GM19463 (cell line): Measurements from ENCODE around the gene DPH7.
A peak's percentile ranks its signal among the peaks of the same experiment; 100 is the strongest.
"Not testable (repeated sequence)": the region's sequence is repeated elsewhere in the genome, so short reads cannot be mapped to it uniquely, and the experiment has no call there.

ENCODE experiments used
- ATAC-seq: cut with Tn5 transposase; IDR thresholded peaks from one replicate; pipeline ENCODE4 v1.9.1; 2021; ENCODE audit warnings: mild to moderate bottlenecking, moderate library complexity; ENCODE audit not compliant: unreplicated experiment

Gene DPH7

DNA sequence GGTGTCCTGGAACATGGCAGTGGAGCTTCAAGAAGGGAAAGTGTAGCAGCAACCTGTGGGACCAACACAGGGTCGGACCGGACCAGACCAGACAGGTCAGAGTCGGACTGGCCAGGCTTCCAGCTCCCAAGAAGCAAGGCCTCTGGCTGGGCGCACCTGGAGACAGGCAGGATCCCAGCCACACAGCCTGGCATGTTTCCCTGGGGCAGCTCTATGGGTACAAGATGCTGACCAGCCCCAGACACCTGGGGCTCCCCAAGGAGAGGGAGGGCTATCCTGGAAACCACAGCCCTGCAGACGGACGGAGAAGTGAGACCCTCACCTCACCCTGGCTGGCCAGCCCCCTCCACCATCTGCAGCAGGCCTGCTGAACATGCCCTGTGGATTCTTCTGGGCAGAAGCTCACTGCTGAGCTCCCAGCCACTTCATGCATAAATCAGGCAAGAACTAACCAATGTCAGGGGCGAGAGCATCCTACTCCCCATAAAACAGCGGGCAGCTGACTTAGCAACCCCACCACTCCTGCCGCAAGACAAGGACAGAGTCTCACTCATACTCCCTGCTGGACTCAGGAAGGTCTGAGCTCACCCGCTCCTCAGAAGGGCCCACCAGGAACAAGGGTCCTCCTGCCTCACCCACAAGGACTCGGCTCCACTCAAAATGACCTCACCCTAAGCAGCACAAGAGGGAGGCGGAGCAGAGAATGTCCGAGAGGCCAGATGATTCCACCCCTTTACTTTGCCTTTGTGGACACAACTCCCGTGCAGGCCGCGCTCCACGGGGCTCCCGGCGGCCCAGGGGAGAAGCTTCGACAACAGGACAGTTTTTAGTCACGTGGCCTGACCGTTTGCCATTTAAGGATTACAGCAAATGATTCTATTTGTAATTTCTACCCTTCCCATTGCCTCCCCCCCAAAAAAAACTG lies 2.9 kb upstream of the DPH7 start:
- no peak for ATAC-seq

DNA sequence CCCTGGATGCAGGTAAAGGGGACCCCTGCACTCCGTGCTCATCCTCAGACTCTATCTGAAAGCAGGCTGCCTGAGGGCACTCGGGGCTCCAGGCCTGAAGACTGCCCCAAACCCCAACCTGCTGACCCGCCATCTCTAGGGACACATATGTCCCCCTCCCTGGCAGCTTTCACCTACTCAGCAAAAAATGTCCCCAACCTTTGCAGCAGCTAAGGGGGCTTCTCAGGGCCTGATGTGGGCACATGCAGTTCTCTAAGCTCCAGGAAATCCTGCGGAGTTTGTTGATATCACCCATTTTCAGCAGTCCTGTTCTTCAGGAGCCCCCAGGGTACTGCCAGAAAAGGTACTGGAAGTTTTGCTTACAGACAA lies 2.2 kb upstream of the DPH7 start:
- no peak for ATAC-seq

DNA sequence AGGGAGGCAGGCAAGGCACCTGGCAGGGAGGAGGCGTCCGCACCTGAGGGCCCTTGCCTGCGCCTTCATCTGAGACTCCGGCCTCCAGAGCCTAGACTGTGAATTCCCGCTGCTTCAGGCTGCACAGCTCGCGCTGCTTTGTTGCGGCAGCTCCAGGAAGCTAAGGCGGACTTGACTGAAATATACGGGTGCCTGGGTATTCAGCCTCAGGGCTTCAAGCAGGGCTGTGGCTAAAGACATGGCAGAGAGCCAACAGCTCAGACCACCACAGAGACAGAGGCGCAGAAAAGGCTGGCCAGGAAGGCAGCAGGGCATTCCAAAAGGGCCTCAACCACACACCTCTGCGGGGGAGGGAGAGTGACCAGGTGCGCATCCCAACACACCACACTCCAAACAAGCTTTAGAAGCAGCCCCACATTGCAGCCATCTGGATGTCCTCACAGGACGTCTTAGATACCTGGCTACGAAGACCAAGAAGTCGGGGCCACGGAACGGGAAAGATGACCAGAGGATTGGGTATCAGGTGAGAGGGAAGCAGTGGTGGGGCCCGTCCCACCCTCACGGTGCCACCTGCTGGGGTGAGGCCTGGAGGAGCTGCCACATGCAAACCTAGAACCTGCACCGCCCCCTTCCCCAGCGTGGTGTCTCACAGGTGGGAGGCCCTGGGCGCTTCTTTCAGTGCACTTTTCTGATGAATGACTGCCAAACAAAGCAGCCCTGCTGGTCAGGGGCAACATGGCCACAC lies 1.7 kb upstream of the DPH7 start:
- ATAC-seq = no peak

DNA sequence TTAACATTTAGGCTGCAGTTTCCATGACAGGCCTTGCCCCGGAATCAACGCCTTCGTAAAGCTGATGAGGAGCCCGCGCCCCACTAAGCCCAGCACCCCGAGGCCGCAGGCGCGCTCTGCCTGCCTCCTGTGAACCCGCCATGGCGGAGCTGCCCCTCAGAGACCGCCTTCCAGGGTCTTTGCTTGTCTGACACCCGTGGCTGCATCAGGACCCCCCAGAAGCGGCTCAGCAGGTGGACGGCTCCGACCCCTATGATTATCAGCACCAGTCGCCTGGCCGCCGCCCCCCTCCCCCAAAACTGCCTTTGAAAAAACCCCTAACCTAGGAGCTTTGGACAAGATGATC lies 507 bp upstream of the DPH7 start:
- ATAC-seq = no peak

DNA sequence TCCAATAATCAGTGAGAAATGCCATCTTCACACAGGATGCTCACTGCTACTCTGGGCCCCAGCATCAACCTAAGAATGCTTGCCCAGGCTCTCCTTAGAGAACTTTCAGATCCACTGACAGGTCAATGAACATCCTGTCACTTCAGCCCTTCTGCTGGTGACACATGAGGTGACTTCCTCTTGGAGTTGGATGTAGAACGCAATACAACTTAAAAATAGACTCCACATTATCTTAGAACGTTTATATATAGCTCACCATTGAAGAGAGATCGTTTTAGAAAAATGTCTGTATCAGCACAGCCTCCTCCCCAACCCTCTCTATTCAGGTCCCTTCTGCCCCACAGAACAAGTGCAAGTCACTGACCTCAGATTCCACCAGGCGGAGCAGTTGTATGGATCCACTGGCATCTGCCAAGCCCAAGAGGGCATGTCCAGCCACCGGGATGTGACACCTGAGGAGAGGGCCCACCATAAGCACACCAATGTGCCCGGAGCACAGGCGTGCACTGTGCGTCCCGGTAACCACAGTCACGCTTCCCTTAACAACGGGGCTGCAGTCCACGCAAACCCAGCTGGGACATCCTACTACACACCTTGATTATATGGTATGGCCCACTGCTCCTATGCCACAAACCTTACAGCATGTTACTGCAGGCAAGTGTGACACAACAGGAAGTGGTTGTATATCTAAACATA lies 2.9 kb downstream of the DPH7 start:
- no peak for ATAC-seq

DNA sequence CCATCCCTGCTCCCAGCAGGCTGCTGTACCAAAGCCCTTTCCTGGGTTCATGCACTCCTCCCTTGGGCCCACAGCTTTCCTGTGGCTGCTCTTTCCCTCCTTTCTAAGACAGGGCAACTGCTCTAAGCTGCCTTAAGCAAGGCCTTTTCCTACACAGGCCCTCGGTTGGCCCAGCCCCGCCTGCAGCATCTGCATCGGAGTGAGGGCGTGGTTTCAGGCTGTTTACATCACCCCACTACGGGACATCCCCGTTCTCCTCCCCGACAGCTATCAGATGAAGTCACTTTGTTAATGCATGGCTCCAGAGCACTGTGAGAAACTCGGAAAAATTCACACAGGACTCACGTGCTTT lies 3.4 kb downstream of the DPH7 start:
- ATAC-seq = no peak

DNA sequence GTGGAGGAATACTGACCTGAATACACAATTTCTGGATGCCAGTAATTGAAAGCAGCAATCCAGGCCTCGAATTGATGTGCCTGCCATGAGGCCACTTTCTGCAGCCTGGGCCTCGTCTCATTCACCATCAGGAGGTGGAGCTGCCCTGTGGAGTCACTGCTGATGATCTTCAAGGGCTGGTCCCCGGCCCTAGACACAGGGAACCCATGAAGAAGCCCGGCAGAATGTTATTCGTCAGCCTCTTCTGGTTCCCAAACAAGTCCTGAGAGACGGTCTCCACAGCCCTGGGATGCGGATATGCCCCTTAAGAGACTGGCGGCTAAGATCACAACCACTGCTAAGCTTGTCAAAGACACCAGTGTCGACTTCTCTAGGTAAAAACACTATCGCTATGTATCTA lies 4.5 kb downstream of the DPH7 start:
- no peak for ATAC-seq

DNA sequence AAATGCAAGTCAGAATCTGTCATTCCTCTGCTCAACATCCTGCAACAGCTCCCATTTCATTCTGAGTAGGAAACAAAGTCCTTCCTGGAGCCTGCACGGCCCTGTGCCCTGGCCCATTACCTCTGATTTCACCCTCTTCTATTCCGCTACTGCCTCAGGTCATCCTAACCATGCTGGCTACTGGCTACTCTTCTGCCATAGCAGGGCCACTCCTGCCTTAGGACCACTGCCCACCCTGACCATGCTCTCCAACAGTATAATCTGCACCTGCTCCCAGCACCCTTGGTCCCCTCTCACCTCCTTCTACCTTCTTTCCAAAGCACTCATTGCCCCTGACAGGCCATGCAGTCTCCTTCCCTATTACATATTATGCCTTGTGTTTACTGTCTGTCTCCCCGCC lies 8.2 kb downstream of the DPH7 start:
- ATAC-seq = no peak

DNA sequence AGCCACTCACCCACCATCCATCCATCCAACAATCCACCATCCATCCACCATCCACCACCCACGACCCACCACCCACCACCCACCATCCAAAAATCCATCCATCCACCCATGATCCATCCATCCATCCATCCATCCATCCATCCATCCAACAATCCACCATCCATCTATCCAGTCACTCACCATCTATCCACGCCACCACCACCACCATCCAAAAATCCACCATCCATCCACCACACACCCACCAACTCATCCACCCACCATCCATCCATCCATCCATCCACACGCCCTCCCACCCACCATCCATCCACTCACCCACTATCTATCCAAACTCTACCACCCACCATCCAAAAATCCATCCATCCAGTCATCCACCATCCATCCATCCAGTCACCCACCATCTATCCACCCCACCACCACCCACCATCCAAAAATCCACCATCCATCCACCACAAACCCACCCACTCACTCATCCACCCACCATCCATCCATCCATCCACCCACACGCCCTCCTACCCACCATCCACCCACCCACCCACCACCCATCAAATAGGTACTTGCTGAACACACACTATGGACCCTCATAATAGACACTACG lies 9.0 kb downstream of the DPH7 start:
- no peak for ATAC-seq

DNA sequence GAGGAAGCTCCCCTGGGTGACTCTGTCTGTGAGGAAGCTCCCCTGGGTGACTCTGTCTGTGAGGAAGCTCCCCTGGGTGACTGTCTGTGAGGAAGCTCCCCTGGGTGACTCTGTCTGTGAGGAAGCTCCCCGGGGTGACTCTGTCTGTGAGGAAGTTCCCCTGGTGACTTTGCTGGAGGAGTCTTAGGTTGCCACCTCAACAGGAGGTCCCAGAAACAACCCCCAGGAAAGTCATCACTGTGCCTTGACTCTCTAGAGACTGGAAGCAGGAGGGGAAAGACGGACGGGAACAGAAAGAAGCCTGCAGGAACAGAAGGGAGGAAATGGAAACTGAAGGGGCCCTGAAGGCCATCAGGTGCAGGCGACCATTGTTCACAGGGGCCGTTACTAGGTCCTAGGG lies 10.3 kb downstream of the DPH7 start:
- ATAC-seq = not testable (repeated sequence)

DNA sequence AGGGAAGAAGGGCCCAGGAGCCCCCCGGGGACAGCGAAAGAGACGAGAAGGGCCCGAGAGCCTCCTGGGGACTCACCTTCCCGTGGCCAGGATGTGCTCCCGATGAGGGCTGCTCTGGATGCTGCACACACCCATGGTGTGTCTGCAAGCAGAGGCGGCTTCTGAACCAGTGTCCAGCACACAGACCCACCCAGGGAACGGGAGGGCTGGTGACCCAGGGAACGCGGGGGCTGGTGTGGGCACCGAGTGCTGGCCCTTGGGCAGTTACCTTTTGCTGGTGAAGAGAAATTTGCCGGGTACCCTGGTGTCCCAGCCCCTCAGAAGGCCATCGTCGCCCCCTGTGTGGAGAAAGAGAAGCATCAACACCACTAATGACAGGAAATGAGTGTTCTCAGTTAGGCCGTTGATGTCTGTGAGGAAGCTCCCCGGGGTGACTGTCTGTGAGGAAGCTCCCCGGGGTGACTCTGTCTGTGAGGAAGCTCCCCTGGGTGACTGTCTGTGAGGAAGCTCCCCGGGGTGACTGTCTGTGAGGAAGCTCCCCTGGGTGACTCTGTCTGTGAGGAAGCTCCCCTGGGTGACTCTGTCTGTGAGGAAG lies 13.8 kb downstream of the DPH7 start:
- no peak for ATAC-seq

DNA sequence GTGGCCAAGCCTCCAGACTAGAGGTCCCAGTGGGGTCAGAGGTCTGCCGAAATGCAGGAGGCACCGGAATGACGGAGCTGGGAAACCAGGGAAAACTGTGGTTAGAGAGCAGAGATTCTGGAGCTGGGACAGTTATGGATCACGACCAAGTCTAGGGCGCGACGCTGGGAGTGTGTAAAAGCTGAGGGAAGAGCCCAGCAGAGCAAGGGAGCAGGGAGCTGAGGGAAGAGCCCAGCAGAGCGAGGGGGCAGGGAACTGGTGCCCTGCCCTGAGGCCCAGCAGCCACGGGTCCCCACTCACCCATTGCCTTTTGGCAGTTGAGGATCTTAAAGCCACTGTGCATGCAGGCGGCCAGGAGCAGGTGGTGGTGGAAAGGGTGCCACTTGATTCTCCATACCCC lies 14.6 kb downstream of the DPH7 start:
- ATAC-seq = no peak

DNA sequence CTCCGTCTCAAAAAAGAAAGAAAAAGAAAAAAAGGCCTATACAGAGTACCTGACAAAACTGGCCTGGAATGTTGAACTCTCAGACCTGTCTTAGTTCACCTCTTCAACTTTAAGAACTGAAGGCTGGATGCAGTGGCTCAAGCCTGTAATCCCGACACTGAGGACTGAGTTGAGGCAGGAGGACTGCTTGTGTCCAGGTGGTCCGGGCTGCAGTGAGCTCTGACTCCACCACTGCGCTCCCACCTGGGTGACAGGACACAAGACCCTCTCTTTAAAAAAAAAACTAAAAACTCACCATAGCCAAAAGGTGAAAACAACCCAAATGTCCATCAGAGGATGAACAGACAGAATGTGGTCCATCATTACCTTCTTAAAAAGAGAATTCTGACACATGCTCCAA lies 20.6 kb downstream of the DPH7 start:
- ATAC-seq = no peak

DNA sequence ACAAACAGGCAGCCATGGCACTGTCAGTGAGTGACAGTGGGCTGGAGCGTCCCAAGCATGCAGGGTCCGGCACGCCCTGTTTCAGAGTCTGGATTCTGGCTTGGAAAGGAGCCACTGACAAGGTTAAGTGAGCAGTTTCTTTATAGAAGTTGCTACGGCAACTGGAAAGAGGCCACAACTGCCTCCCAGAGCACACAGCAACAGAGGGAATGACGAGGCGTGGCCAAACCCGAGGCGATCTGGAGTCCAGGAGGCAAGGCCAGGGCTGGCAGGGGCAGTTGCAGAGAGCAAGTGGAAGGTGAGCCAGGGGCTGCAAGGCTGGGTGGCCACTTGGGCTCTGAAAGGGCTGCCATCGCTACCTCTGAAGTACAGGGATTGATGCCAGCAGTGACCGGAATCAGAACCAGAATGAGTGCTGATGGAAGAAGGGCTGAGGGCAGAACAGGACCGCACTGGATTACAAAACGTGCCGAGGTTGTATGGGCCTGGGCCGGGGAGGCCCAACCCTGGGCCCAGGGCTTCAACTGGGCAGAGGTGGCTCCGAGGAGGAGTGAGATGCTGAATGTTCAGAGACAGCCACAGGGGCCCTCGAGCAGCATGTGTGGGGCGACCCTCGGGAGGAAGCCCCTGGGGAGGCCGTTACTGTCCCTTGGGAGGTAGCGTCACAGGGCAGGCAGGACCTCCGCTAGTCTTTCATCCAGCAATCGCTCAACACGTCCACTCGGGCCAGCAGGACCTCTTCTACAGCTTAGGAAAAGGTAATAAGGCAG lies 22.5 kb downstream of the DPH7 start:
- ATAC-seq = no peak

DNA sequence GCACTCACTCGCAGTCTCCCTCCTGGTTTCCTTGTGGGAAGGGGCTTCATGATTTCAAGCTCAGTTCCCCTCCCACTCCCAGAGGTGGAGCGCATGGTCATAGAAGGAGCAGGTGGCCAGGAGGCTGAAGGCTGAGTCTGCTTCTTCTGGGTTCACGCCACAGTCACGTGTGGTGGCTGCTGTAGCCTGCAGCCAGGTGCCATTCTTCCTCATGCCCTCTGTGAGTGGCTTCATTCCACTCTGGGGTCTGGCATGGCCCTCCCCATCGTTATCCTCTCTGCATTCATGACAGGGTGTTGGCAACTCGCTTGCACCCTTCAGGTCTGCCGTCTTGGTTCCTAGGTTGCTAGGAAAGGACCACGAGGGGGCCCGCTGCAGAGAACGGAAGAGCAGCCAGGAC lies 23.5 kb downstream of the DPH7 start:
- ATAC-seq = no peak

DNA sequence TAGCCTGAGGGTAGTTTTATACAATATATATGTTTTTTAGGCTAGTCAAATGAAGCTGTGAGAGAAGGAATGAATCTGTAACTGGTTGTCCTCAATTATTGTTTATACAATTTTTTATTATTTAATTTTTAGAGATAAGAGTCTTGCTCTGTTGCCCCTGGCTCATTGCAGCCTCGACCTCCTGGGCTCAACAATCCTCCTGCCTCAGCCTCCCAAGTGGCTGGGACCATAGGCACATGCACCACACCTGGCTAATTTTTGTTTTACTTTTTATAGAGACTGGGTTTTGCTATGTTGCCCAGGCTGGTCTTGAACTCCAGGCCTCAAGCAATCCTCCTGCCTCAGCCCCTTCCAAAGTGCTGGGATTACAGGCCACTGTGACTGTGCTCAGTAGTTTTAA lies 24.4 kb downstream of the DPH7 start:
- ATAC-seq = no peak

DNA sequence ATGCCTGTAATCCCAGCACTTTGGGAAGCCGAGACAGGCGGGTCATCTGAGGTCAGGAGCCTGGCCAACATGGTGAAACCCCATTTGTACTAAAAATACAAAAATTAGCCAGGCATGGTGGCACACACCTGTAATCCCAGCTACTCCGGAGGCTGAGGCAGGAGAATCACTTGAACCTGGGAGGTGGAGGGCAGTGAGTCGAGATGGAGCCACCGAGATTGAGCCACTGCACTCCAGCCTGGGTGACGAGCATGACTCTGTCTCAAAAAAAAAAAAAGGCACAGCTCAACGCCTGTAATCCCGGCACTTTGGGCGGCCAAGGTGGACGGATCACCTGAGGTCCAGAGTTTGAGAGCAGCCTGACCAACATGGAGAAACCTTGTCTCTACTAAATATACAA lies 25.1 kb downstream of the DPH7 start:
- not testable (repeated sequence) for ATAC-seq

DNA sequence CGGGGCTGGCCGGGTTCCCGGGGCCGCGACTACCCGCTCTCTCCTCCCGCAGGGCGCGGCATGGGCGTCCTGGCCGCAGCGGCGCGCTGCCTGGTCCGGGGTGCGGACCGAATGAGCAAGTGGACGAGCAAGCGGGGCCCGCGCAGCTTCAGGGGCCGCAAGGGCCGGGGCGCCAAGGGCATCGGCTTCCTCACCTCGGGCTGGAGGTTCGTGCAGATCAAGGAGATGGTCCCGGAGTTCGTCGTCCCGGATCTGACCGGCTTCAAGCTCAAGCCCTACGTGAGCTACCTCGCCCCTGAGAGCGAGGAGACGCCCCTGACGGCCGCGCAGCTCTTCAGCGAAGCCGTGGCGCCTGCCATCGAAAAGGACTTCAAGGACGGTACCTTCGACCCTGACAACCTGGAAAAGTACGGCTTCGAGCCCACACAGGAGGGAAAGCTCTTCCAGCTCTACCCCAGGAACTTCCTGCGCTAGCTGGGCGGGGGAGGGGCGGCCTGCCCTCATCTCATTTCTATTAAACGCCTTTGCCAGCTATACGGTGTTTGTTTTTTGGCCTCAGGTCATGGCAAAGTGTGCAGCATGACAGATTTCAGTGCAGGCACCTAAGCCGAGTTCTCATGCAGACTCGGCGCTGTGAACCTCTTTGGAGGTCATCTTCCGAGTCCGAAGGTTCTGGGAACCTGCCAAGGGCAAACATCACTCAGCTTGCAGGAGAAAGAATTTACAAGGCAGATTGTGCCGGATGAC lies 26.5 kb downstream of the DPH7 start:
- ATAC-seq = peak; percentile 24

DNA sequence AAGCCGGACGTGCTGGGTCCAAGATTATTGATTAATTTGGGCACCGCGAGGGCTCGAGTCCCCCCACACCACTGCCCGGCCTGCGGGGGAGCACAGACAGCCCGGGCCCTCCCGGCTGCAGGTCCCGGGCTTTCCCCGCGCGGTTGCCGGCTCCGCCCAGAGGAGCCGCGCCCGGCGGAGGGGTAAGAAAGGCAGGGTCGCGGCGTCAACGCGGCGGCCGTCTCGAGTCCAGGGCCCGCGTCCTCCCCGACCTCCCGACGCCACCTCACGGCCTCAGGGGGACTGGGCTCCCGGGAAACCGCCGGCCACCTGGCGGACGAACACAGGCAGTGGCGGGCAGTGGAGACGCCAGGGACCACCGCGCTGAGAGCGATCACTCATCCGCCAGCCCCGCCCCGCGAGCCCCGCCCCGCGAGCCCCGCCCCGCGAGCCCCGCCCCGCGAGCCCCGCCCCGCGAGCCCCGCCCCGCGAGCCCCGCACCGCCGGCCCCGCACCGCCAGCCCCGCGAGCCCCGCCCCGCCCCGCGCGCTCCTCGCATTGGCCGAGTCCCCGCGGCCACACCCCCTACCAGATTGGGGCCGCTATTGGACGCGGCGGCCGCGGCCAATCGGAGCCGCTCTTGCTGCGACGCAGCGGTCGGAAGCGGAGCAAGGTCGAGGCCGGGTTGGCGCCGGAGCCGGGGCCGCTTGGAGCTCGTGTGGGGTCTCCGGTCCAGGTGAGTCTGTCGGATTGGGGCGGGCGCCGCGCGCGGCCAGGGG lies 27.3 kb downstream of the DPH7 start, which contains the start of gene MRPL41:
Gene MRPL41, plus strand, starts transcription at position 616 of the 758 bp plus-strand sequence. CDS start 203 bp downstream, outside the sequence.
- ATAC-seq = peak; percentile 85
